Upper lobe of left lung (tissue), 4 donors: ENCODE results near the gene ZNF440.
"Not testable (repeated sequence)": the region's sequence is repeated elsewhere in the genome, so short reads cannot be mapped to it uniquely, and the experiment has no call there.

ENCODE experiments used
- POLR2A ChIP-seq, 4 donors: fragments of 450-650 bp; IDR thresholded peaks; one replicate each; pipeline ENCODE4 v1.5.1; 2016 to 2017; ENCODE audit warnings: antibody characterized with exemption in 4 of 4, mild to moderate bottlenecking in 2 of 4
- POLR2AphosphoS5 ChIP-seq, 2 donors: sonication (generic); formaldehyde crosslinking; IDR thresholded peaks; one replicate each; pipeline ENCODE4 v1.5.1; 2017; ENCODE audit warnings: antibody characterized with exemption in 2 of 2
- TF ChIP-seq, protein P1 (sequence below), 6 experiments: fragments of 450-650 bp in 4 of 6; fragments of 200-600 bp in 2 of 6; sonication (generic) in 2 of 6; IDR thresholded peaks; one replicate each; pipeline ENCODE4 v1.5.1; 2016 to 2019; ENCODE audit warnings: antibody characterized with exemption in 6 of 6

- TF ChIP-seq, protein P1, sequence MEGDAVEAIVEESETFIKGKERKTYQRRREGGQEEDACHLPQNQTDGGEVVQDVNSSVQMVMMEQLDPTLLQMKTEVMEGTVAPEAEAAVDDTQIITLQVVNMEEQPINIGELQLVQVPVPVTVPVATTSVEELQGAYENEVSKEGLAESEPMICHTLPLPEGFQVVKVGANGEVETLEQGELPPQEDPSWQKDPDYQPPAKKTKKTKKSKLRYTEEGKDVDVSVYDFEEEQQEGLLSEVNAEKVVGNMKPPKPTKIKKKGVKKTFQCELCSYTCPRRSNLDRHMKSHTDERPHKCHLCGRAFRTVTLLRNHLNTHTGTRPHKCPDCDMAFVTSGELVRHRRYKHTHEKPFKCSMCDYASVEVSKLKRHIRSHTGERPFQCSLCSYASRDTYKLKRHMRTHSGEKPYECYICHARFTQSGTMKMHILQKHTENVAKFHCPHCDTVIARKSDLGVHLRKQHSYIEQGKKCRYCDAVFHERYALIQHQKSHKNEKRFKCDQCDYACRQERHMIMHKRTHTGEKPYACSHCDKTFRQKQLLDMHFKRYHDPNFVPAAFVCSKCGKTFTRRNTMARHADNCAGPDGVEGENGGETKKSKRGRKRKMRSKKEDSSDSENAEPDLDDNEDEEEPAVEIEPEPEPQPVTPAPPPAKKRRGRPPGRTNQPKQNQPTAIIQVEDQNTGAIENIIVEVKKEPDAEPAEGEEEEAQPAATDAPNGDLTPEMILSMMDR (IDR thresholded peaks at IDR 0.05), result peak in 4 of 6 experiments; percentile 10 to 36 (median 22)
- not testable (repeated sequence) for TF ChIP-seq POLR2A, POLR2AphosphoS5 (IDR thresholded peaks at IDR 0.05)
Observed at GRCh38 chr19:11879687-11880266, 65.7 kb downstream of the ZNF440 start.
